HG03039 (cell line): Measurements from ENCODE around the gene STX10.
A peak's percentile ranks its signal among the peaks of the same experiment; 100 is the strongest.
"Not testable (repeated sequence)": the region's sequence is repeated elsewhere in the genome, so short reads cannot be mapped to it uniquely, and the experiment has no call there.

ENCODE experiments used
- ATAC-seq: cut with Tn5 transposase; IDR thresholded peaks from one replicate; pipeline ENCODE4 v1.9.1; 2021; ENCODE audit warnings: mild to moderate bottlenecking, moderate library complexity; ENCODE audit not compliant: unreplicated experiment

STX10 gene

GRCh38 chr19:13165162-13165997 lies 15.2 kb upstream of the STX10 start:
- no peak for ATAC-seq

- no peak for ATAC-seq
These were observed 14.4 kb upstream of the STX10 start for GRCh38 chr19:13164343-13165161.

GRCh38 chr19:13163609-13164342 lies 13.6 kb upstream of the STX10 start:
- ATAC-seq, result no peak

- ATAC-seq, result peak; percentile 44
These were observed 12.8 kb upstream of the STX10 start for GRCh38 chr19:13162724-13163608.

- no peak for ATAC-seq
These were observed 10.4 kb upstream of the STX10 start for GRCh38 chr19:13160557-13160956.

GRCh38 chr19:13159713-13160112 lies 9.5 kb upstream of the STX10 start:
- no peak for ATAC-seq

GRCh38 chr19:13155472-13156359 lies 5.5 kb upstream of the STX10 start:
- ATAC-seq, result no peak

GRCh38 chr19:13154911-13155471 lies 4.8 kb upstream of the STX10 start:
- ATAC-seq, result no peak

GRCh38 chr19:13154241-13154778 lies 4.1 kb upstream of the STX10 start:
- no peak for ATAC-seq

- ATAC-seq, result no peak
These were observed 3.5 kb upstream of the STX10 start for GRCh38 chr19:13153569-13154240.

- ATAC-seq, result peak; percentile 27
These were observed 2.9 kb upstream of the STX10 start for GRCh38 chr19:13152974-13153568.

GRCh38 chr19:13152356-13152973 lies 2.3 kb upstream of the STX10 start:
- ATAC-seq, result peak; percentile 10

- peak; percentile 34 for ATAC-seq
These were observed 1.6 kb upstream of the STX10 start for GRCh38 chr19:13151605-13152355.

GRCh38 chr19:13150931-13151604 lies 893 bp upstream of the STX10 start:
- ATAC-seq, result no peak

- ATAC-seq, result no peak
These were observed 468 bp downstream of the STX10 start for GRCh38 chr19:13149628-13150186.

GRCh38 chr19:13149173-13149627 lies 975 bp downstream of the STX10 start:
- ATAC-seq, result not testable (repeated sequence)
